Measurements from ENCODE around the gene MBP.

The MBP gene

DNA sequence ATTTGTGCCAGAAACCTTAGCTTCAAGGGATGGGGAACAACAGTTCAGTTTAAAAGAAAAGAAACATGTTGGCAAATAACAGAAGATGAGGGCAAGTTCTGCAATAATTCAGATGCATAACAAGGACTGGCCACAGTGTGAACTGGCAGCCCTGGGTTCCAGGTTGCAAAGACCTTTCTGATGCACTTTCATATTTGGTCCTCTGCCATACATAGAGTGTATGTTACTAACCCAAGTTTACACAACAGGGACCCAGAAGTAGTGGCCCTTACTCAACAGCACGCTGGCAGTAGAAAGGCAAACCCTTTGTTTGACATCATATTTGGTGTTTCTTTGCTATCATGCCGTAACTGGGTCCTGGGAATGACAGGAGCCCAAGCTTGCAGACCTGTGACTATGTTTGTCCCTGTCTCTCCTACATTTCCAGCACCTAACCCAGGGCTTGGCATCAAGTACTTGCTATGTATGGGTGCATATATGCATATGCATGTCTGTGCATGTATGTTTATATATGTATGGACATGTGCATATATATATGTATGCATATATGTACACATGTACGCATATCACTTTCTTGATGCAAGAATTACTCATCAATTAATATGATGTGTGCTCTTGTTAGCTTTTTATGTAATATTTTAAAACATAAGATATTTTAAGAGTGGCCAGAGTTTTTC, 94.3 kb downstream of the MBP start:
- ChIA-PET POLR2A (no interaction called here), CTCF (interaction anchor here (1.3 to 2.3 kb wide), 4 partner anchors 10 to 235 kb away, joined by 4 to 8 read pairs (median 6); no protein-coding TSS in a partner anchor)
- no peak for DNase-seq (ENCODE audit: extremely low spot score)
- TF ChIP-seq, protein P1, sequence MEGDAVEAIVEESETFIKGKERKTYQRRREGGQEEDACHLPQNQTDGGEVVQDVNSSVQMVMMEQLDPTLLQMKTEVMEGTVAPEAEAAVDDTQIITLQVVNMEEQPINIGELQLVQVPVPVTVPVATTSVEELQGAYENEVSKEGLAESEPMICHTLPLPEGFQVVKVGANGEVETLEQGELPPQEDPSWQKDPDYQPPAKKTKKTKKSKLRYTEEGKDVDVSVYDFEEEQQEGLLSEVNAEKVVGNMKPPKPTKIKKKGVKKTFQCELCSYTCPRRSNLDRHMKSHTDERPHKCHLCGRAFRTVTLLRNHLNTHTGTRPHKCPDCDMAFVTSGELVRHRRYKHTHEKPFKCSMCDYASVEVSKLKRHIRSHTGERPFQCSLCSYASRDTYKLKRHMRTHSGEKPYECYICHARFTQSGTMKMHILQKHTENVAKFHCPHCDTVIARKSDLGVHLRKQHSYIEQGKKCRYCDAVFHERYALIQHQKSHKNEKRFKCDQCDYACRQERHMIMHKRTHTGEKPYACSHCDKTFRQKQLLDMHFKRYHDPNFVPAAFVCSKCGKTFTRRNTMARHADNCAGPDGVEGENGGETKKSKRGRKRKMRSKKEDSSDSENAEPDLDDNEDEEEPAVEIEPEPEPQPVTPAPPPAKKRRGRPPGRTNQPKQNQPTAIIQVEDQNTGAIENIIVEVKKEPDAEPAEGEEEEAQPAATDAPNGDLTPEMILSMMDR (IDR thresholded peaks at IDR 0.05; ENCODE audit: control extremely low read depth, extremely low read depth, low read depth, missing control alignments) = no peak

DNA sequence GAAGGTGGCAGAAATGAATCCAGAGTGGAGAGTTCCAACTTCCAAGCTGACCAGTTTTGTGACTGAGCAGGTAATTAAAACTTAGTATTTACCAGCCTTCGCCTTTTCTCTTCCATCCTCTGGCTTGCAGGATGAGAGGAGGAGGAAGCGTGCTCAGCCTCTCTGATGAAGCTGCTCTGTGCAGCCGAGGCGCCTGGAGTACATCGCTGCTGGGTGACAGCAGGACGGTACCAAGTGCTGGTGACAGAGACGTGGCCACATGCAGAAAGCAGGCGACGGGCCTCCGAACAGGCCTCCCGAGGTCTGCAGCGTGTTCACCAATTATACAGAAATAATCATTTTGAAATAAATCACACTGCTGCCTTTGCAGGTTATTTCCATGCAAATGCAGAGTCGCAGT, 95.0 kb downstream of the MBP start:
- CTCF ChIA-PET = interaction anchor here (1.0 to 2.3 kb wide), 3 partner anchors 37 to 234 kb away, joined by 3 to 8 read pairs (median 5); no protein-coding TSS in a partner anchor
- POLR2A ChIA-PET = no interaction called here
- TF ChIP-seq, protein P1 (IDR thresholded peaks at IDR 0.05; ENCODE audit: control extremely low read depth, extremely low read depth, low read depth, missing control alignments) = no peak
- no peak for DNase-seq (ENCODE audit: extremely low spot score)

DNA sequence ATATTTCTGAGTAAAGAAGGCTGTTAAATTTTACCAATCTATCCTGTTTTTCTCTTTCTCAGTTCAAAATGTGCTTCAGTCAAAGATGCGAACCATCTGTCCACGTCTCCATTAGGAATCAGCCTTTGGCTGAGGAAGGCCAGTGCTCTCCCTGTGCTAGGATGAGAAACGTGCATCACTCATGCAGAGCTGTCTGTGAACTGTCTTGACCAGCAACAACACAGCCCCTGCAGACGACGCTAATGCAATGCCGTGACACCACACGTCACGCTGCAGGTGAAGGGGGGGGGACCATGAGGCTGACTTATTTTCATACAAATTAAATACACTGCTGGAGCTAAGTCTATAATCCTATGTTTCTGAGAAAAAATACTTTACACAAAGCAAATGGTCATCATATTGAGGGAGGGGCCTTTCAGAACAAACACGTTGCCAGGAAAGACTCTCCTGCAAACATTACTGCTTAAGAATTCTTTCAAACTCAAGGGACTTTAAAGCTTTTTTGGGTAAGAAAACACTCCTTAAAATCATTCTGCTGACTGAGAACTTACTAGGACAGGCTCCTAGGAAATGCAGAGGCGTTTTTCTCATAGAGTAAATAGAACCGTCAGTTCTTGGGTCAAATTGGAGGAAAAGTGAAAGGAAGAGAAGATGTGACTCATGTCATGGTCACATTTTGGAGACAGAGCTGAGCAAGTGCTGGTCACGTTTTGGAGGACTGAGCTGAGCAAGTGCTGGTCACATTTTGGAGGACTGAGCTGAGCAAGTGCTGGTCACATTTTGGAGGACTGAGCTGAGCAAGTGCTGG, 97.0 kb downstream of the MBP start:
- POLR2A ChIA-PET = interaction anchor here (0.6 kb wide), 1 partner anchor 95 kb away, joined by 5 read pairs; no protein-coding TSS in a partner anchor
- no peak for DNase-seq (ENCODE audit: extremely low spot score)
- TF ChIP-seq, protein P1 (IDR thresholded peaks at IDR 0.05; ENCODE audit: control extremely low read depth, extremely low read depth, low read depth, missing control alignments) = no peak
- CTCF ChIA-PET = interaction anchor here (0.9 to 2.0 kb wide), 4 partner anchors 11 to 39 kb away, joined by 3 to 9 read pairs (median 4); no protein-coding TSS in a partner anchor

DNA sequence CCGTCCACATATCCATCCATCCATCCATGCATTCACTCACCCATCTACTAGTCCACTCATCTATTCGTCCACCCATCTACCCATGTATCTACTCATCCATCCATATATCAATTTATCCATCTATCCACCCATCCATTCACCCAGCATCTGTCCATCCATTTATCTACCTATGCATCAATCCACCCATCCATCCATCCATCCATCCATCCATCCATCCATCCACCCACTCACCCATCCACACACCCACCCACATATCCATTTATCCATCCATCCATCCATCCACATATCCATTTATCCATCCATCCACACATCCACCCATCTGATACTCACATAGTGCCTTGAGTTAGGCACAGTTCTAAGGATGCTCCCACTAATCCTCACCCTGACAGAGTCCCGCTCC, 99.0 kb downstream of the MBP start:
- TF ChIP-seq, protein P1 (IDR thresholded peaks at IDR 0.05; ENCODE audit: control extremely low read depth, extremely low read depth, low read depth, missing control alignments) = no peak
- DNase-seq (ENCODE audit: extremely low spot score) = no peak

DNA sequence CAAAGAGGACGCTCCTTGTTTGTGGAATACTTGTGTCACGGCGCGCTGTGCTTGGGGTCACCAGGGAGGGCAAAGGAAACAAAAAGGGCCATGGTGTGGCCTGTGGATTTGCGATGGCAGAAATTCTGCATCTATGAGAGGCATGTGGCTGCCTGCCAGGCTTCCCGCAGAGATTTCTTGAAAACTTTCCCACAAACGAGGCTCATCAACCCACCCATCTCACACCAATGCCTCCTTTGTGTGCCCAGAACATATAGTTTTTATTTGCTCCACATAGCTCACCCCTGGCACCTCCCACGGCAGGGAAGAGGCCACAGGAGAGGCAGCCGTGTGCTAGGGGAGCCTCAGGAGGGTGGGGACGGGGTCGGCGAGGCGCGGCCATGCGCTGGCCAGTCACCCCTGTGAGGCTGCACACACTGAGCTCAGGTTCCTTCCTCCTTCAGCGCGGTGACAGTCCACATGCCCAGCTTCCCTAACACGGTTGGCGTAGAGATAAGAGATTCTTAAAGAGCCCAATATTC, 100.3 kb downstream of the MBP start:
- TF ChIP-seq, protein P1 (IDR thresholded peaks at IDR 0.05; ENCODE audit: control extremely low read depth, extremely low read depth, low read depth, missing control alignments) = no peak
- POLR2A ChIA-PET = no interaction called here
- DNase-seq (ENCODE audit: extremely low spot score) = no peak
- CTCF ChIA-PET = interaction anchor here (0.9 to 2.6 kb wide), 3 partner anchors 10 to 49 kb away, joined by 3 to 12 read pairs (median 7); no protein-coding TSS in a partner anchor

More for the DNA sequence above, 99.0 kb downstream of the MBP start:
- CTCF ChIA-PET = interaction anchor here (2.5 to 2.6 kb wide), 2 partner anchors 11 to 33 kb away, joined by 7 to 12 read pairs; no protein-coding TSS in a partner anchor
- POLR2A ChIA-PET = no interaction called here

DNA sequence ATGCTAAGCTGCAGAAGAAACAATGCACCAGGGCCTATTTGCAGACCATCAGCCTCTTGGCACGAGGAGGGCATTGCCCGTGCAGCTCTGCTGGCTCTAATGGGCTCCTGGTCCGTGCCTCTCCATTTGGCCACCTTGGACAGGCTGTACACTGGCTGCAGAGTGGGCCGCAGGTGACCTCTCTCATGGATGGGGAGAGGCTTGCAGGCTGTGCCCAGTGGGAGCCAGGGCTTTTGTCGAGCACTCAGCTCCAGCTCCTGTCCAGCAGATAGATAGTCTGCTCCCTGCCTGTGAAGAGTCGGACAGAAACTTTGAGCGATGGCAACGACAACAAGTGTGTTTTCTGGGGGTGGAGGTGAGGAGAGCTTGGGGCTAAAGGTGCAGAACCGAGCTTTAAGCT, 100.9 kb downstream of the MBP start:
- ChIA-PET POLR2A (no interaction called here), CTCF (interaction anchor here (0.8 to 2.6 kb wide), 5 partner anchors 9 to 67 kb away, joined by 3 to 12 read pairs (median 3); no protein-coding TSS in a partner anchor)
- no peak for DNase-seq (ENCODE audit: extremely low spot score)
- TF ChIP-seq, protein P1 (IDR thresholded peaks at IDR 0.05; ENCODE audit: control extremely low read depth, extremely low read depth, low read depth, missing control alignments) = no peak

Data from GM10248 (cell line).